ENCODE measurements around the gene NAV1.
"Not testable (repeated sequence)": the region's sequence is repeated elsewhere in the genome, so short reads cannot be mapped to it uniquely, and the experiment has no call there.

The NAV1 gene

GRCh38 chr1:201544710-201545109 lies 5.8 kb downstream of the NAV1 start:
- DNase-seq (ENCODE audit: low spot score), result no peak

- DNase-seq (ENCODE audit: low spot score), result peak; percentile 54
Observed at GRCh38 chr1:201545851-201546492, 7.0 kb downstream of the NAV1 start.

- not testable (repeated sequence) for DNase-seq (ENCODE audit: low spot score)
Observed at GRCh38 chr1:201549522-201549921, 10.6 kb downstream of the NAV1 start.

- no peak for DNase-seq (ENCODE audit: low spot score)
Observed at GRCh38 chr1:201551096-201551495, 12.2 kb downstream of the NAV1 start.

- DNase-seq (ENCODE audit: low spot score), result no peak
Observed at GRCh38 chr1:201551877-201552731, 13.2 kb downstream of the NAV1 start.

- no peak for DNase-seq (ENCODE audit: low spot score)
Observed at GRCh38 chr1:201552941-201553351, 14.0 kb downstream of the NAV1 start.

- no peak for DNase-seq (ENCODE audit: low spot score)
Observed at GRCh38 chr1:201553496-201554189, 14.7 kb downstream of the NAV1 start.

GRCh38 chr1:201554190-201554600 lies 15.3 kb downstream of the NAV1 start:
- DNase-seq (ENCODE audit: low spot score), result no peak

GRCh38 chr1:201554789-201555592 lies 16.1 kb downstream of the NAV1 start:
- no peak for DNase-seq (ENCODE audit: low spot score)

GRCh38 chr1:201555593-201555945 lies 16.6 kb downstream of the NAV1 start:
- no peak for DNase-seq (ENCODE audit: low spot score)

GRCh38 chr1:201556841-201557571 lies 18.1 kb downstream of the NAV1 start:
- DNase-seq (ENCODE audit: low spot score), result no peak

- no peak for DNase-seq (ENCODE audit: low spot score)
Observed at GRCh38 chr1:201557572-201557958, 18.6 kb downstream of the NAV1 start.

- DNase-seq (ENCODE audit: low spot score), result peak; percentile 95
Observed at GRCh38 chr1:201559679-201560162, 20.8 kb downstream of the NAV1 start.

- no peak for DNase-seq (ENCODE audit: low spot score)
Observed at GRCh38 chr1:201560328-201561194, 21.6 kb downstream of the NAV1 start.

- DNase-seq (ENCODE audit: low spot score), result no peak
Observed at GRCh38 chr1:201561195-201561564, 22.3 kb downstream of the NAV1 start.

GRCh38 chr1:201561601-201562000 lies 22.7 kb downstream of the NAV1 start:
- DNase-seq (ENCODE audit: low spot score), result no peak

GRCh38 chr1:201562257-201562656 lies 23.3 kb downstream of the NAV1 start:
- no peak for DNase-seq (ENCODE audit: low spot score)

- no peak for DNase-seq (ENCODE audit: low spot score)
Observed at GRCh38 chr1:201562659-201563405, 23.9 kb downstream of the NAV1 start.

GRCh38 chr1:201563406-201563780 lies 24.5 kb downstream of the NAV1 start:
- no peak for DNase-seq (ENCODE audit: low spot score)

GRCh38 chr1:201563941-201564340 lies 25.0 kb downstream of the NAV1 start:
- DNase-seq (ENCODE audit: low spot score), result no peak
